GM21723 (cell line): ENCODE data around the gene RAD51D.
"Not testable (repeated sequence)": the region's sequence is repeated elsewhere in the genome, so short reads cannot be mapped to it uniquely, and the experiment has no call there.

Experiments used
- ATAC-seq: cut with Tn5 transposase; IDR thresholded peaks from one replicate; pipeline ENCODE4 v1.9.1; 2021; ENCODE audit warnings: mild to moderate bottlenecking, moderate library complexity; ENCODE audit not compliant: unreplicated experiment

RAD51D gene

DNA sequence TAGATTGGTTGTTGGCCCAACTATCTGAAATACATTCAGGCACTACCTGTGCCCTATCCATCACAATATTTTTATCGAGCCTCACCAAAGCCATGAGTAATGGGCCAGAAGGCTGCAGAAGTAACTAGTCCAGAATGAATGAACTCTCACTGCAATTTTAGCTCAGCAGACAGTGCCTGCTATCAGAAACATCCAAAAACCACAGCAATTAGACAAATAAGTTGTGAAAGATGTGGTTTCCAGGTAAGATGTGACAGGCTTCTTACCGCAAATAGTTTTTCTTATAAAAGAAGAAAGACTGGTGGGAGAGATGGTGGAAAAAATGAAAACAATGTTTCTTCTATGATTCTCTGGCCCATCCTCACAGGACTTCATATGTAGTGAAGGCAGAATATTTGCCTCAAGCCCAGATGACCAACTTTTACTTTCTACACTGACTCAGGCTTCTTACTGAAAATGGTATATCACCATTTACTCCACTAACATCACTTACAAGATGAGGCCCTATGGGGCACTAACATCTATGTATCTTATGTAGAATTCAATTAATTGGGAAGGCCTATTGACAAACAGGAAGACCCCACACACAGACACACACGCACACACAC lies 46.4 kb downstream of the RAD51D start:
- ATAC-seq, result no peak

DNA sequence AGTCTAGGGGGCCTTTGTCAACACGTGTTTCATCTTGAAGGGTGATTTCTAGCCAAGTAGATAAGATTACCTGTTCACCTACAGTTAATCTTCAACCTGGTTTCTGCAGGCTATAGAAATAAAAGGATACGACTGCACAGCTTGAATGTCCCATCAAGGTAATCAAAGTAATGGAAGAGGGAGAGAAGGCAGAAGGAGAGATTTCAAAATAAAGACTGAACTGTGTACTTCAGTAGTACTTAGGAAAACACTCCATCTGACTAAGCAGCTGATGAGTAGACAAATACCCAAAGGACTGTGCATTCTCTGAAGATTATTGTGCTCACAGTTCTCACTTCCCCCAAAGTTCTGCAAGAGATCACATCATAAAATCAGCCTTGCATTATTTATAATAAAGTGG lies 50.3 kb downstream of the RAD51D start:
- ATAC-seq, result no peak

DNA sequence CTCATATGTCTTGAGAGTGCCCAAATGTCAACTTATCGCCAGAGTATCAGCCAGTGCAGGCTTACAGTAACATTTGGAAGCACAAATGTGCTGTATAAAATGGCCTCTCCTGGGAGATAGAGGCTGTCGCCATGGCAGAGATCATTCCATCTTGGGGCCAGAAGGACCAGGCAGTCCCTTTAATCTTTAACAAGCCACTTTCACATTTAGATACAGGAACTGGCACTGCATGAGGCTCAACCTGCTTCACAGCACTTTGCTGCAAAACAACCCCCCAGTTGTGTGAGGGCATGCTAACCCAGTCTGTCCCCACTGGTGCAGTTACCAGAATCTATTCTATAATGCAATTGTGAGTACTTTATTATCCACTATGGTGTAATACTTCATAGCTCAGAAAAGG lies 51.4 kb downstream of the RAD51D start:
- ATAC-seq, result no peak

DNA sequence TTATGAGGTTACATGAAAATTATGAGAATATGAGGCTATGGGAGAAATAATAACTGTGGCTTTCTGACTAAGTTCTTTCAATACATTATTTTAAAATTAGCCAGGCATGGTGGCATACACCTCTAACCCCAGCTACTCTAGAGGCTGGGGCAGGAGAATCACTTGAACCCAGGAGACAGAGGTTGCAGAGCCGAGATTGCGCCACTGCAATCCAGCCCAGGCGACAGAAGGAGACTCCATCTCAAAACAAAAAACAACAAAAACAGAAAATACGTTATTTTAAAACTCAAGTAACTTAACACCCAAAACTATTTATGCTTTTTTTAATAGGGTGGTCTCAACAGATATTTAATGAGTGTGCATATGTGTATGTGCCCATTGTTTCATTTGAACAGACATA lies 53.8 kb downstream of the RAD51D start:
- no peak for ATAC-seq

DNA sequence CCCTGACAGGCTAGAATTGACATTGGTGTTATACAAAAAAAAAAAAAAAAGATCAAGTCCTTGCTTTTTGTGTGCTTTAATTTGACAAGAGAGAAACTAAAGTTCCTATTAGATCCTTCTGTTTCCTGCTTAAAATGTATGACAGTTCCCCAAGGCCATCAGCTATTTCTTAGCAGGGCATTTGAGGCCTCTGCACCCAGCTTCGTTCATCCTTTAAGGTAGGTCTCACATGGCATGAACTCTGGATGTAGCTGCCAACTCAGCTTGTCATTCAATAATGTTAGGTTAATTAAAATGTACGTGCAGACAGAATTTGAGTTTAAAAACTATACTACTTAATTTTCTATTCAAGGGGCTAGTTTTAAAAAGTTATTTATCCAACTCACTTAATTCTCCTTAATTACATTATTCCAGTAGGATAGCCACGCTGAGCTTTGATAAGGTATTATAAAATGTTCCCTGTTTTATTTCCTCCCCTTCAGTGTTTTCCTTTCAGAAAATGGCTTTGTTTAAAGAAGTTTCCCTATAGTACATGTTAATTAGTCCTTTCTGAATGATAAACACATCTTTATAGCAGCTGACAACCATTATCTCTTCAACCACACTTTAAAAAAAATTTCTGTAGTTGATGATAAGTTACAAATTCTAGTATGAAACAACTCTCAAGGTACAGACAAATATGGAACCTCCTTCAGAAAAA lies 55.0 kb downstream of the RAD51D start:
- ATAC-seq, result no peak

DNA sequence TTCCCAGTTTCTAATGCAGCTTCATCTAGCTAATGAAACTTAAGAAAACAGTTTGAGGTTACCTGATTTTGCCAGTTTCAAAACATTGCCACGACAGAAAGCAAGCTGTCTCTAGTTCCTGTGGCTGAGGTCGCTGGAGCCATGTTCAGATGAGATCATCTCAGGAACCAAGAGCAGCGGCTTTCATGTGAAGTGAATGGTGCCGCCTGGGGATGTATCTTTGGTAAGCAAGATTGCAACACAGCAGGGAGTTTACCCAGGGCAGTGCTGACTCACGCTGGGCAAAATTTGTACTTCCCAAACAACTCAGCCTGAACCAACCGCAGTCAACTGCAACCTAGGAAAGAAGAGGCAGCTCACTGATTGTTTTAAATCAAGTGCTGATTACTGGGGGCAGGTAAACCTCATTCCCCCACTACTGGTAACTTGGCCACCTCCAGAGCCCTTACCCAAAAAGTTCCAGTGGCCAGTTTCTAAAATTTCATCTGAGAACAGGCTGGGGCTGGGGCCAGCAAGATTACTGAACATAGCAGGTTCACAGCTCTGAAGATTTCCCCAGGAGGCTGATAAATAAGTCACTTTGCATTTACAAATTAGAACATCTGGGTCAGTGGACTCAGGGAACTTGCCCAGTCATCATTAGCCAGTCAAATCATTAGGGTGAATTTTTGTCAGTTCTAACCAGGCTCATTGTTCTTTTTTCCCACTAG lies 56.0 kb downstream of the RAD51D start, which contains the start of gene RFFL:
Gene RFFL, minus strand, starts transcription at position 194 of the 710 bp plus-strand sequence. CDS start 37,154 bp downstream, outside the sequence.
- peak; percentile 93 for ATAC-seq

DNA sequence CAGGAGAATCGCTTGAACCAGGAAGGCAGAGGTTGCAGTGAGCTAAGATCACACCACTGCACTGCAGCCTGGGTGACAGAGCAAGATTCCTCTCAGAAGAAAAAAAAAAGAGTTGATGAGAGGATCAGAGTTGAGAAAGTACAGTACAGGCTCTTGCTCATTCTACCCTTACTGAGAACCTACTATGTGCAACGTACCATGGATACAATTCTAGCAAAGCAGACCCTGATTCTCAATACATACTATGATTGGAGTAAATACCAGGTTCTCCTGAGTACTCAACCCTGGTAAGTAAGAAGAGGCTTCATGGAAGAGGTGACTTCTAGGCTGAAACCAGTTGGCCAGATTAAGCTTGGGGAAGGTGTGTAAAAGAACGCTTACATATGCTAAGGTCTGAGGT lies 57.4 kb downstream of the RAD51D start:
- no peak for ATAC-seq

DNA sequence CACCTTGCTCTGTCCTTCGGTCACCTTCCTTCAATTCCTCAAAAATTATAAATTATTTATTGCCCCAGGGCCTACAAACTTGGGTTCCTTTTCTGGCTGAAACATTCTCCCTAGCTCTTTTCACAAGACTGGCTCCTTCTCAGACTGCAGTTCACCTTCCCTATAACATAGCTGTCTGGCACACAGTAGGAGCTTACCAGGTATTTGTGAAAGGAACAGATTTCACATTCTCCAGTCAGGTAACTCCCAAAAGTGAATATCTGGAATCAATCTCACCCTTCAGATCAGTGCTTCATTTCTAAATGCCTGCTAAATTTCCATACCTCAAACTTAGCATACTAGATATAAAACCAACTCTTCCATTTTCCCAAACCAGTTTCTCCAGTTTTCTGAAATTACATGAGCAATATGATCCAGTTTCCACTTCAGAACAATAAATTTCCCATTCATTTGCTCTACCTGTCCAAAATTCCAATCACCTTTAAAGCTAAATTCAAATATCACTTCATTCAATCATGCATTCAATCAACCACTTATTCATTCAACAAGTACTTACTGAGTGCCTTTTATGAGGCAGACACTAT lies 62.2 kb downstream of the RAD51D start:
- no peak for ATAC-seq

DNA sequence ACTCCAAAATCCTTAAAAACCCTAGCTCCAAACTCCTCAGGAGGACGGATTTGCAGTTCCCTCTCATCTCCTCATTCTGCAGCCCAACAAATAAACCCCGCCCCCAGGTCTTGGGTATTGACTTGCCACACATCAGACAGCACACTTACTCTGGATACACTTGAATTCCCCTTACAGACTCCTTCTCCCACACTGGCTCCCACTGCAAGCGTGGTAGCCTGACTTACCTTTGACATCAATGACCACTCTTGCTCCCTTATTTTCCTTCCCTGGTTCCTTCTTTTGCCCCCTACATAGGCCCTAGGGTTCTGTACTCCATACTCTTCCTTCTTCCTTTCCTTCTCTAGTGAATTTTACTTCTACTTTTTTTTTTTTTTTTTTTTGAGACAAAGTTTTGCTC lies 63.6 kb downstream of the RAD51D start:
- no peak for ATAC-seq

DNA sequence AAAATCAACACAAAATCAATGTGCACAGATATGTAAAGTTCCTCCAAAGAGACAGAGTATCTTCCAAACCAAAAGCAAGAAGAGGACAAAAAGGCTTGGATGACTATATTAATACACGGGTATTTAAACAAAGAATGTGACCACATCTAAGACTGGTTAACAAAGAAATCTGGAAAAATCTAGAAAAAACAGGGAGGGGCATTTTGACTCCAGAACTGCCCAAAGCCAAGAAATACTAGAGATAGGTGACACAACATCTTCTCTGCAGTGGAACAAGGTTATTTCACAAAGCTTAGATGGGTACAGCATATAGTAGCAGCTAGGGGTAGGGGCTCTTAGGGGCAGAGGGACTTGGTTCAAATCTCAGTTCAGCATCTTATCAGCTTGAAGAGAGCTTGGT lies 66.5 kb downstream of the RAD51D start:
- ATAC-seq, result no peak

DNA sequence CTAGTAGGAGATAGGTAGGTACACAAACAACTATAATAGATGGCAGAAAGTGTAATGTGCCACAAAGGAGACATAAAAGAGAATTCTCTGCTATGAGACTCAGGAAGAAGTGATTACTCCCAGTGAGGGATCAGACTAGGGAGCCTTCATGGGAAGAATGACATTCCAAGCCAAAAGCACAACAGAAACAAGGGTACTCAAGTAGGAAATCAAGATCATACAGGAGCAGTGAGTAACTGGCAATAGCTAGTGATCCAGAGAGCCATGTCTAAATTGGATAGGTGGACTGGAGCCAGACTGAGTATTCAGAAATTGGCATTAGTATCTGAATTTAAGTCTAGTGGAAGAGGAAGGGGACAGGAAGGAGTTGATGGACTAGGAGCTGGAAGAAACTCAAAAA lies 66.9 kb downstream of the RAD51D start:
- no peak for ATAC-seq

DNA sequence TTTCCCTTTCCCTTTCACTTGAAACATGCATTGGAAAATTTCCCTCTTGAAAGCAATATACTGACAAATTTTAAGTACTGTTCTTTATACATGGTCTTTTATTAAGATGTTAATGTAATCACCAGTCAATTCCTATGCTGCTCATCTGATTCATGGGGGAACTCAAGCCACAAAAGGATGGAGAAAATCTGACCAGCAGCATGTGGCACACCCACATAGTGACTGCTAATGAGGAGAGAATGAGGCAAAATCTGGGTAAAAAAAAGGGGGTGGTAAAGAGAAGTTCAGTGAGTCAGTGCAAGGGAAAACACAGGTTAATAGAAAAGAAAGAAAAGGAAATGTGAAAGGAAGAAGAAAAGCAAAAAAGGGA lies 67.4 kb downstream of the RAD51D start:
- ATAC-seq, result no peak

DNA sequence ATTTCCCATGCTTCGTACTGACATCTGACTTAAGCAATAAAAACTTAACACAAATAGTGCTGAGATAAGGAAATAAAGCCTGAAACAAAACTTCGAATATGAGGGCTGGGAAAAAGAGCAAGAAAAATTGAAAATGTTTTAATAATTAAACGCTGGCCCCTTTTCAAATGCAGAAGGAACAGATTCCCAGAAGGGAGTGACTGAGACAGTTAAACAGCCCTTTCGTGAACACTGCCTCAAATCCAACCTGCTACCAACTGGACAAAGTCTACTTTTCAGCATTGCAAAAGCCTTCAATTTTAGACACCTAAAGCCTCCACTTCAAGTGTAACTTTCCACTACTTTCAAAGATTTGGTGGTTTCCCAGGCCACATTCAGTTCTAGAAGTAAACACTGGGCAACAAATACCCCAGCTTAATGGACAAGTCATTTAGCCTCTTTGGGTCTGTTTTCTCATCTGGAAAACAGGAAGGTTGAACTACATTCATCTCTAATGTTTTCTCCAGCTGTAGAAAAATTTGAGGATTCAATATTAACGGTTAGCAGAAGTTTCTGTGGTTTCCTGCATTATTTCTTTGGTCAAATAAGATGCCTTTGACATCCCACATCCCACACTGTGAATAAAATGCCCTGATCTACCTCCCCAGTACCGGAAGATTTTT lies 68.0 kb downstream of the RAD51D start:
- ATAC-seq, result no peak

DNA sequence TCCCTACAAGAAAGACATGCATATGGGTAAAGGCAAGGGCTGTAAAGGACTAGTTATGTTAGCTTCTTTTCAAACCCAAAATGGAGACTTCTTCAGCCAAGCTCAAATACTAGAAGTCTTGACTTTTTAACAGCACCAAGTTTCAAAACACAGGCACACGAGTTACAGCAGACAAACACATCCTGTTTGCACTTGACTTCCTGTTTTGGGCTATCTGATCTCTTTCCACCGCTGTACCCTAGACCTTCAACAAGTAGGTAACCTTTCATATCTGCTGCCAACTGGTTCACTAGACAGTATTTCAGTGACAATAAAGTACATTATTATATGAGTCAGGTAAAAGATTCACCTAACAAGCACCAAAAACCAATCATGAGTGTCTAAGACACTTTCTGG lies 68.5 kb downstream of the RAD51D start:
- peak; percentile 45 for ATAC-seq

DNA sequence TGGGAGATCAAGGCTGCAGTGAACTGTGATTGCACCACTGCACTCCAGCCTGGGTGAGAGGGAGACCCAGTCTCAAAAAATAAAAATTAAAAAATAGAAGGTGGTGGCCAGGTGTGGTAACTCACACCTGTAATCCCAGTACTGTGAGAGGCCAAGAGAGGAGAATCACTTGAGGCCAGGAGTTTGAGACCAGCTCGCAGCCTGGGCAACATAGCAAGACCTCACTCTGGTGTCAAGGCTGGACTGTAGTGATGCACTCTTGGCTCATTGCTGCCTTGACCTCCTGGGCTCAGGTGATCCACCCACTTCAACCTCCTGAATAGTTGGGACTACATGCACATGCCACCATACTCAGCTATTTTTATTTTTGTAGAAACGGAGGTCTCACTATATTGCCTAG lies 69.5 kb downstream of the RAD51D start:
- no peak for ATAC-seq

DNA sequence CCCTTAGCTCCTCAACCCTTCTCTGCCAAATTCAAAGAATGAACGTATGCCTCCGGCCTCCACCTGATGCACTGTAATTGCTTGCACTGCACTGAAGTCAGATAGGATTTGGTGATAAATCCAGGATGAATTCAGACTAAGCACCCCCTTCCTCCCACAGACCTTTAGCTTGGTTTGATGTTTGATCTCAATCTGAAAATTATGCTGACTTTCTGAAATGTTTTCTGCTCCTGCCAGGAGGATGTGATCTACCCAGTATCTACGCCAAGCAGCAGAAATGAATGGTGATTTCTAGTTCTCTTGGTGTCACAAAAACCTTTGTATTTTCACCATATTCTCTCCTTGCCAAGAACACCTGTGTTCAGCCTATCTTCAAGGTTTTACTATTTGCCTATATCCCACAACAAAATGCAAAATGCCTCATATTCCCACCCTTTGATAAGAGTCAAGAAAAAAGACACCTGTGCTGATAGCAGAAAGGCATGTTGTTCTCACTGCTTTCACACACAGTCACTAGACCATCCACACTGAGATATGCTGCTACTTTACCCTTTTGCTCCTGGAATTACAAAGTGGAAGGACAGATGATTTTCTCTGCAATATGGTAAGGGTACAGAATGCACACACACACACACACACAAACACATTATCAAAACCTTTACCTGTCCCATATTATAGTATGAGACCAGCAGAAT lies 70.8 kb downstream of the RAD51D start:
- ATAC-seq, result no peak

DNA sequence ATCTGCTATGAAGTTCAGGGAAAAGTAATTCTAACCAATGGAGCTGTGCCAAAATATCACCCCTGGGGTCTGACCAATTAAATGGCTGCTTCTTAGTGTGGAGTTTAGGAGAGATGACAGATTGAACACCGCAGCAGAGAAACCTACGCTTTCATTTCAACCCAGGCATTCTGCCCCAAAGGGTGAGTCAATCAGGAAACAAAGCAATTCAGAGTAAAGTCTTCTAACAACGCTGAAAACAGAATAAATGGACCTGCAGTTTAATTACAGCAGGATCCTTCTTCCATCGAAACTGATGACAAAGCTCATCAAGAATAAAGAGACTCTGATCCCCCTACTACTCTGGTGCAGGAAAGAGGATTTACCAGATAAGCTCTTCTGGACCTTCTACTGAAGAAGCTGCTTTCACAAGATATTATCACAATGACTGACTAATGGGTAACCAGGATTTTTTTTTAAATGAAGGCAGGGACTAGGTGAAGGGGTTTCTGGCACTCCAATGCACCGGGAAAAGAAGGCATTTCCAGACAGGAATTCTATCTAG lies 72.8 kb downstream of the RAD51D start:
- no peak for ATAC-seq

DNA sequence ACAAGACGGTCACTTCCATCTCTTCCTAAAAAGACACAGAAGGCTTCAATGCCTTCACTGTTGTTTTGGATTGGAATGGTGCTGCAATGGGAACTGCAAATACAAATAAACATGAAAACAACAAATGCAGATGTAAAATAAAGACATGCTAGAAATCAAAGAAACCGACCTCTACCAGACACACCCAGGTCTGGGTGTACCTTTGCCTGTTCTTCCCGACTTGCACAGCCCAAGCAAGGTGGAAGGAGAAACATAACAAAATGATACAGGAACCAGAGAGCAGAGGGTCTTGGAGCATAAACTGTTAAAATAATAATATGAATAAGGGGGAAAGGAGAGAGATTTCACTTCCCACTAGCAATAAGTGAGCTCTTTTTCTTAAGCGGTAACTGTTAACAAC lies 73.4 kb downstream of the RAD51D start:
- ATAC-seq, result no peak

DNA sequence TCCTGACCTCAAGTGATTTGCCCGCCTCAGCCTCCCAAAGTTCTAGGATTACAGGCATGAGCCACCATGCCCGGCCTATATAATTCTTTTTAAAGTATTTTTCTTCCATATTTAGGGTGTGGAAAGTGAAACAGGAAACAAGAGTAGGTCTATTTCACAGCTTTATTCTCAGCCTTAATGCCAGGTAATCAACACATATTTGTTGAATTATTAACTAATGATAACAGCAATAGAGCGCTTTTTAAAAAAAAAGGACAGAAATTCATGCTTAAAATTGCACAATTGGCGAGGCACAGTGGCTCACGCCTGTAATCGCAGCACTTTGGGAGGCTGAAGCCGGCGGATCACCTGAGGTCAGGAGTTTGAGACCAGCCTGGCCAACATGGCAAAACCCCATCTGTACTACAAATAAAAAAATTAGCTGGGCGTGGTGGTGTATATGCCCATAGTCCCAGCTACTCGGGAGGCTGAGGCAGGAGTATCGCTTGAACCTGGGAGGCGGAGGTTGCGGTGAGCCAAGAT lies 74.1 kb downstream of the RAD51D start:
- not testable (repeated sequence) for ATAC-seq

DNA sequence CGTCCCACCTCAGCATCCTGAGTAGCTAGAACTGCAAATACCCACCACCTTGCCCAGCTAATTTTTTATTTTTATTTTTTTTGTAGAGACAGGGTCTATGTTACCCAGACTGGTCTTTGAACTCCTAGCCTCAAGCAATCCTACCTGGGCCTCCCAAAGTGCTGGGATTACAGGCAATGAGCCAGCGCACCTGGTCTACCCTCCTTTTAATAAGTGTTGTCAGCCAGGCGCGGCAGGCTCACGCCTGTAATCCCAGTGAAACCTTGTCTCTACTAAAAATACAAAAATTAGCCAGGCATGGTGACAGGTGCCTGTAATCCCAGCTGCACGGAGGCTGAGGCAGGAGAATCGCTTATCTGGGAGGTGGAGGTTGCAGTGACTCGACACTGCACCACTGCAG lies 75.5 kb downstream of the RAD51D start:
- no peak for ATAC-seq
